ES-I3 (cell line): Measurements from ENCODE around the gene MTA1.

Experiments used
- H3K36me3 ChIP-seq: 2 replicates; pipeline ENCODE4 v1.6.1; 2013; ENCODE audit warnings: mild to moderate bottlenecking, low read length, control low read depth, moderate library complexity; ENCODE audit not compliant: insufficient read depth
- H3K4me1 ChIP-seq: 2 replicates; pipeline ENCODE4 v1.6.1; 2013; ENCODE audit warnings: mild to moderate bottlenecking, control low read depth, low read length; ENCODE audit not compliant: insufficient read depth
- H3K9ac ChIP-seq: 2 replicates; pipeline ENCODE4 v1.6.1; 2013; ENCODE audit warnings: low read depth, mild to moderate bottlenecking, low read length, moderate library complexity
- H3K9me3 ChIP-seq: 2 replicates; pipeline ENCODE4 v1.6.1; 2013; ENCODE audit warnings: mild to moderate bottlenecking, low read length, moderate library complexity; ENCODE audit not compliant: control insufficient read depth, insufficient read depth

MTA1 gene

DNA sequence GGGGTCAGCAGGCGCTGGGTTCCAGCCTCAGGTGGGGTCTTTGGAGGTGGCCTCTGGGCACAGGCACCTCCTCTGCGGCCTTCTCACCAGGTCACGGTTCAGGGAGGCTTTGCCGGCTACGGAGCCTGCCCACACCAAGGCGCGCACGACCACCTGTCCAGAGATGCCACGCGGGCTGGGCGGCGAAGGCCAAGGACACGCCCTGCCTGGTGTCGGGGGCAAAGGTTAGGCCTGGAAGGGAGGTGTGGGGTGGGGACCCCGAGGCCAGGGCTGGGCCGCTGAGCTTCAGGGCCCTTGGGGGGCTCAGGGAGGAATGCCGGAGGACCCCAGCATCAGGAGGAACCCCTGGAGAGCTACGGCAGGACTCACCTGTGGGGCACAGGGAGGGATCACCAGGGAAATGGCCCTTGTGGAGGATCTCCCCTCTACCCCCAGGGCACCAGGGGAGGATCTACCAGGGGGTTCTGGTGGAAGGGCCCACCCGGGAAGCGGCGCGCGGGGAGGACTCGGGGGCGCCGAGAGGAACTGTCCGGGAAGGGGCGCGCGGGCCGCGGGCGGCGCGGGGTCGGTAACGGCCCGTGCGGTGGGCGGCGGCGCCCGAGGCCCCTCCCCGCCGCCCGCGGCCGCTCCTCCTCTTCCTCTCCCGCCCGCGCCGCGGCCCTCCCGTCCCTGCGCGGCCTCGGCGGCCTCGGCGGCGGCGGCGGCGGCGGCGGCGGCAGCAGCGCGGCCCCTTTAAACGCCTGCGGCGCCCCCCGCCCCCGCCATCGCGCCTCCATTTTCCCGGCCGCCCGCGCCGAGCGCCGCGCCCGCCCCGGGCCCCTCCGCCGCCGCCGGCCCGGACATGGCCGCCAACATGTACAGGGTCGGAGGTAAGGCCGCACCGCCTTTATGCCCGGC lies at the start of gene MTA1:
Gene MTA1 (plus strand): TSS at position 633 of the 897 bp plus-strand sequence. CDS start 209 bp downstream, at position 842.
- Histone ChIP-seq H3K9ac (peak within 1 kb of the TSS; percentile 92), H3K9me3 (no peaks in the 10 kb centered on the region), H3K36me3 (no peaks in the 10 kb centered on the region), H3K4me1 (peaks cover 4% of the 10 kb centered on the region; the same call in 1 of the 2 replicates)

DNA sequence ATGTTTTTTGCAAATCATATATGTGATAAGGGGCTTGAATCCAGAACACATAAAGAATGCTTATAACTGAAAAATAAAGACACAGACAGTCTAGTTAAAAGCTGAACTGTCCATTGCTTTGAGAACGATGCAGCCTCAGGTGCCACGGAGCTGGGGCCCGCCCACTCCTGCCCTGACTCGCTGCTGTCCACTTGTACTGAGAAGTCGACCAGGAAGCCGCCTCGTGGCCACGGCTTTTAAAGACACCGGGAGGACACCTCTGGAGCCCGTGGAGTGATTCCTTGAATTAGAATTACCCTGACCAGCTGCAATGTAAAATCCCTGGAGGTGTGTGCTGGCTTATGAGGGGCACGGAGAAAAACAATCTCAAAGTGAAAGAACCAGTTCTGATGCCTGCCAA lies 45.2 kb upstream of the MTA1 start:
- Histone ChIP-seq H3K36me3 (no peaks in the 10 kb centered on the region; the same call in 1 of the 2 replicates), H3K4me1 (no peaks in the 10 kb centered on the region), H3K9me3 (no peaks in the 10 kb centered on the region; the same call in none of the 2 replicates), H3K9ac (no peak overlapping the region)

DNA sequence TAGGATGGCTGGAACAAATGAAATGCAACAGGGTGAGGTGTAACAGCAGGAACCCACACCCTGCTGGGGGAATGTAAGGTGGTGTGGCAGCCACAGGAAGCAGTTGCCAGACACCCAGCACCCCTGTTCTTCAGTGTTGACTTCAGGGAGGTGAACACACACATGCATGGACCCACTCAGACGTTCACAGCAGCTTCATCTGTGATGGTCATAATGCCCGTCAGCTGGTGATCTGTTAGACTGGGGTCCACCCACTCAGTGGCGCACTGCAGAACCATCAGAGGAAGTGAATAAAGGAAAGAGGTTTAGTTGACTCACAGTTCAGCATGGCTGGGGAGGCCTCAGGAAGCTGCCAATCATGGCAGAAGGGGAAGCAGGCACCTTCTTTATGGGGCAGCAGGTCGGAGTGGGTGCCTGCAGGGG lies 44.0 kb upstream of the MTA1 start:
- H3K9me3 ChIP-seq: no peaks in the 10 kb centered on the region; the same call in none of the 2 replicates
- H3K9ac ChIP-seq: no peak overlapping the region
- no peaks in the 10 kb centered on the region for H3K36me3 ChIP-seq
- no peaks in the 10 kb centered on the region for H3K4me1 ChIP-seq

DNA sequence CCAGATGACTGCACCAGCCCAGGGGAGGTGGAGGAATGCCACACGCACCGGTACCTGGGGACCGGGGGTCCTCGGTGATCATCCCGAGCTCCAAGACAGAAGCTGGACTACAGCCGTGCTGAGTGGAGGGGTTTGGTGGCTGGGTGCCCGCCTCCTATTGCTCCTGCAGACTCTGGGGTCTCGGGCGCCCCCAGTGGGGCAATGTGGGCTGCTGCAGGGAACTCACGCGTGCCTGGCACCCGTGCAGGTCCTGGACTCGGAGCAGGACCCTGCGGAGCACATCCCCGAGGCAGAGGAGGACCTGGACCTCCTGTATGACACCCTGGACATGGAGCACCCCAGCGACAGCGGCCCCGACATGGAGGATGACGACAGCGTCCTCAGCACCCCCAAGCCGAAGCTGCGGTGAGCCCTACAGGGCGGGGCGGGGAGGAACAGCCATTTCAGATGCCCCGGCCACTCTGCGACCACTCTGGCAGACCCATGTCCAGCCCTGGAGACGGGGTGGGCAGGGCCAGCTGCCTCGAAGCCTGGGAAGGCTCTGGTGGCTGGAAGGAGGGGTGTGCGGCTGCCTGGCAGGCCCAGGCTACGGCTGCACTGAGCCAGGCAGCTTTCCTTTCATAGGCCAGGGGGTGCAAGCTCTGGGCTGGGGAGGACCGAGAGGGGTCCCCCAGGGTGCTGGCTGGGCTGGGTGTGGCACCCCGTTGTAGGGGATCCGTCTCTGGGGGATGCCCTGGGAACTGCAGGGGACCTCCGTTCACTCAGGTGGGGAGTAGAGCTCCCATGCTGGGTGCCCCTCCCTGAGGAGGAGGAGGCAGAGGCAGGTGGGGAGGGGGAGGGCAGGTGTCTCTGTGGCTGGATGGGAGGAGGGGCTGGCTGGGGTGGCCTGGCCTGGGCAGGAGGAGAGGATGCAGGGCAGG lies 42.8 kb upstream of the MTA1 start:
- H3K4me1 ChIP-seq: no peaks in the 10 kb centered on the region
- H3K9me3 ChIP-seq: no peaks in the 10 kb centered on the region; the same call in none of the 2 replicates
- no peaks in the 10 kb centered on the region; the same call in 1 of the 2 replicates for H3K36me3 ChIP-seq
- no peak overlapping the region for H3K9ac ChIP-seq

DNA sequence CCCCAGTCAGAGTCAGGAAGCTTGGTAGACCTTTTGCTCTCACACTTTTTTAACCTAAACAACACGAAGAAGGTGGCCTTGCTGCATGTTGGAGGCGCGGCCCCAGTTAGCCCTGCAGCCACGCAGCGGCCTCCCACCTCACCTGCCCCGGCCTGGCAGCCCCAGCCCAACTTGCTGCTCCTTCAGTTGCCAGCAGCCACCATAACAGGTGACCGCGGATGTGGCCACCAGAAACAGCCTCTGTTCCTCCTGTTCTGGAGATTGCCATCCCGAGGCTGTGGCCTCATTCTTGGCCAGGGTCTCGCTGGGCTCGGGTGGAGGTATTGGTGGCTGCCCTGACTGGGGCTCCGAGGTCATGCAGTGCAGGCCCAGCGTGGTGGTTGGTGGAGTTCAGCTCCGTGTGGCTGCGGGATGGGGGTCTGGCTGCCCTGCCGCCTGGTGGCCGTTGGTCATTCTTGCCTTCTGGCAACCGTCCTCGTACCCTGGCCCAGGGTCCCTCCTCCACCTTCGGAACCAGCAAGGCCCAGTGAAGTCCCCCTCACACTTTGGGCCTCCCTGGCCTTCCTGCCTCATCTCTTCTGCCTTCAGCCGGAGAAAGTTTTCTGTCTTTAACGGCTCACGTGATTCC lies 42.0 kb upstream of the MTA1 start:
- no peak overlapping the region for H3K9ac ChIP-seq

DNA sequence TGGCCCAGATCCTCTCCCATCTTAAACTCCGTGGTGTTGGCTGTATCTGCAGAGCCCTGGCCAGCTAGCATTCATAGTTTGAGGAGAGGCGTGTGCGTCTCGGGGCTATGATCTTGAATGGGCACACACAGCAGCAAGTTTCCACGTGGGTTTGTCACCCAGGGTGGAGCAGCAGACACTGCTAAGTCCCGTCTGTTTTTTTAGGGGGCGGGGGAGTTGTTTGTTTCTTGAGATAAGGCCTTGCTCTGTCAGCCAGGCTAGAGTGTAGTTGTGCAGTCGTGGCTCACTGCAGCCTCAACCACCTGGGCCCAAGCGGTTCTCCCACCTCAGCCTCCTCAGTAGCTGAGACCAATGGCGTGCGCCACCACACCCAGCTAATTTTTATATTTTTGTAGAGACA lies 41.4 kb upstream of the MTA1 start:
- H3K9ac ChIP-seq: no peak overlapping the region
- H3K36me3 ChIP-seq: no peaks in the 10 kb centered on the region; the same call in 1 of the 2 replicates
- H3K9me3 ChIP-seq: no peaks in the 10 kb centered on the region; the same call in none of the 2 replicates
- H3K4me1 ChIP-seq: no peaks in the 10 kb centered on the region

More for the DNA sequence above, 42.0 kb upstream of the MTA1 start:
- no peaks in the 10 kb centered on the region for H3K4me1 ChIP-seq
- H3K9me3 ChIP-seq: no peaks in the 10 kb centered on the region; the same call in none of the 2 replicates
- H3K36me3 ChIP-seq: no peaks in the 10 kb centered on the region; the same call in 1 of the 2 replicates

DNA sequence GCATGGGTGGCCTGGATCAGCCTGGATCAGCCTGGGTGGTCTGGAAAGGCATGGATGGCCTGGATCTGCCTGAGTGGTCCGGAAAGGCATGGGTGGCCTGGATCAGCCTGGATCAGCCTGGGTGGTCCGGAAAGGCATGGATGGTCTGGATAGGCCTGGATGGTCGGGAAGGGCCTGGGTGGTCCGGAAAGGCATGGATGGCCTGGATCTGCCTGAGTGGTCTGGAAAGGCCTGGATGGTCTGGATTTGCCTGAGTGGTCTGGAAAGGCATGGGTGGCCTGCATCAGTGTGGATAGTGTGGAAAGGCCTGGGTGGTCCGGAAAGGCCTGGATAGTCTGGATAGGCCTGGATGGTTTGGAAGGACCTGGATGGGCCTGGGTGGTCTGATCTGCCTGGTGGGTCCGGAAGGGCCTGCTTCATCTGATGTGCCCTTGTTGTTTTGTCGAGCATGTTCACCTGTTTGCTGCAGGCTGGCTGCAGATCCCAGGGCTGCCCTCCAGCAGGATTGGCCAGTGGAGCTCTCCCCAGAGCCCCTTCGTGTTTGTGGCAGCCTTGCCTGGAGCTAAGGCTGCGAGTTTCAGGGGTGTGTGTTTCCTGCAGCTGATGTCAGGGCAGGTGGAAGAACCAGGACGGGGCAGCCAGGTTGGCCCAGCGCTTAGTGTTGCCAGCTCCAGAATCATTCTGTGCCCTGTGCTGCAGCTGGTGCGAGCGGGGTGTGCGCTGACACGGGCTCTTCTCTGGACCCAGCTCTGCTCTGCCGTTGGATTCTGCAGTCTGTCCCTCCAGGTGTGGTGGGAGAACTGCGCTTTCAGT lies 40.5 kb upstream of the MTA1 start:
- no peaks in the 10 kb centered on the region; the same call in 1 of the 2 replicates for H3K9me3 ChIP-seq
- H3K36me3 ChIP-seq: no peaks in the 10 kb centered on the region; the same call in 1 of the 2 replicates
- H3K9ac ChIP-seq: no peak overlapping the region
- H3K4me1 ChIP-seq: no peaks in the 10 kb centered on the region

DNA sequence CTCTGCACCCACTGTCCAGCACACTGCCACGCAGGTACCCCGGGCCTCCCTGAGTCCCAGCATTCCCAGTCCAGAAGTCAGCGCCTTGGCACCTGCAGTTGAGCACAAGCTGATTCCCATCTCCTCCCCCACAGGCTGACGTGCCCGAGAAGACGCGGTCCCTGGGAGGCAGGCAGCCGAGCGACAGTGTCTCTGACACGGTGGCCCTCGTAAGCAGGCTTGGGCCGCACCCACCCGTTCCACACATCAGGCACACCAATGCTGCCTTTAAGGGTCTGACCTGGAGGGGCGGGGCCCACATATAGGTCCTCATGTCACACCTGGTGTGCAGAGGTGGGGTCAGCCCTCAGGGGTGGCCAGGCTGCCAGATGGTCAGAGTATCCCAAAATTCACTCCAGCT lies 39.7 kb upstream of the MTA1 start:
- Histone ChIP-seq H3K36me3 (no peaks in the 10 kb centered on the region; the same call in 1 of the 2 replicates), H3K9ac (no peak overlapping the region), H3K9me3 (no peaks in the 10 kb centered on the region), H3K4me1 (no peaks in the 10 kb centered on the region)

DNA sequence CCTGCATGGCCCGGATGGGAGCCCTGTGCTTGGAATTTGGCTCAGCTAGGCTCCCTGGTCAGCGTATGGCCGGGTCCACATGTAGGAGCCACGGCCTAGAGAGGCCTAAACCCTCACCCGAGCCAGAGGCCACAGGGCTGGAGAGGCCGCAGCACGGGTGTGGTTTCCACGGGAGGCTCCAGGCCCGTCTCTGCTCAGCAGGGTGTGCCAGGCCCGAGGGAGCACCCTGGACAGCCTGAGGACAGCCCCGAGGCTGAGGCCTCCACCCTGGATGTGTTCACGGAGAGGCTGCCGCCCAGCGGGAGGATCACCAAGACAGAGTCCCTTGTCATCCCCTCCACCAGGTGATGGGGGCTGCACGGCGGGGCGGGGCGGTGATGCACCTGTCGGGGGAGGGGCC lies 38.9 kb upstream of the MTA1 start:
- Histone ChIP-seq H3K9ac (no peak overlapping the region), H3K9me3 (no peaks in the 10 kb centered on the region), H3K4me1 (no peaks in the 10 kb centered on the region), H3K36me3 (no peaks in the 10 kb centered on the region; the same call in 1 of the 2 replicates)

DNA sequence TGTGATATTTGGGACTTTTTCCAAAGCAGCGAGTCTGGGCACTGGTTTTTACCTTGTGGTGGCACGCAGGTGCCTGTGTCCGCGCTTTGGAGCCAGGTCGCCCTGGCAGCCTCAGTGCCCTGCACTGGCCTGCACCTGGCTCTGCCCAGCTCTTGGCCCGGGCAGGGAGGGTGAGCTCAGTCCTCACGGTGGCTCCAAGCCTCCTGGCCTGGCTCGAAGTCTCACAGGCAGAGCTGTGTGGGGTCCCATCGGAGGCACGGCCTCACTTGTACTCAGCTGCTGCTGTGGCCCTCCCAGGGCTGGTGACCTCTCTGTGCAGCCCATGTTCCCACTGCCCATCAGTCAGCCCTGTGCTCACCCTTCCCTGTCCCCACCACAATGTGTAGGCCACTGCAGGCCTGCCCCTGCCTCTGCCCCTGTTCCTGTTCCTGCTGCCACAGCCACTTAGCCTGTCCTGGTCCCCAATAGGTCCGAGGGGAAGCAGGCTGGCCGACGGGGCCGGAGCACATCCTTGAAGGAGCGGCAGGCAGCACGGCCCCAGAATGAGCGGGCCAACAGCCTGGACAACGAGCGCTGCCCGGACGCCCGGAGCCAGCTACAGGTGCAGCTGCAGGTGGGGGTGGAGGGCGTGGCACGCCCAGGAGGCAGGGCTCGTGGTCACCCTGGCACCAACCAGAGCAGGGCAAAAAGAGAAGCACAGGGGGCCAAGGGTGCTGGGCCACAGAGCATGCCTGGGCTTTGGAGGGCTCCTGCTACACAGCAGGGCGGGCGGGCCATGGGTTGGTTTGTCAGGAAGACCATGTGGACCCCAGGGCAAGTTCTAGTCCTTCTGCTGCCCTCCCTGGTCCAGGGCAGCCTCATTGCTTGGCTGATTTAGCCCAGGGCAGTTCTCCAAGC lies 37.9 kb upstream of the MTA1 start:
- H3K9me3 ChIP-seq: no peaks in the 10 kb centered on the region
- no peaks in the 10 kb centered on the region; the same call in 1 of the 2 replicates for H3K36me3 ChIP-seq
- no peak overlapping the region for H3K9ac ChIP-seq
- H3K4me1 ChIP-seq: no peaks in the 10 kb centered on the region

DNA sequence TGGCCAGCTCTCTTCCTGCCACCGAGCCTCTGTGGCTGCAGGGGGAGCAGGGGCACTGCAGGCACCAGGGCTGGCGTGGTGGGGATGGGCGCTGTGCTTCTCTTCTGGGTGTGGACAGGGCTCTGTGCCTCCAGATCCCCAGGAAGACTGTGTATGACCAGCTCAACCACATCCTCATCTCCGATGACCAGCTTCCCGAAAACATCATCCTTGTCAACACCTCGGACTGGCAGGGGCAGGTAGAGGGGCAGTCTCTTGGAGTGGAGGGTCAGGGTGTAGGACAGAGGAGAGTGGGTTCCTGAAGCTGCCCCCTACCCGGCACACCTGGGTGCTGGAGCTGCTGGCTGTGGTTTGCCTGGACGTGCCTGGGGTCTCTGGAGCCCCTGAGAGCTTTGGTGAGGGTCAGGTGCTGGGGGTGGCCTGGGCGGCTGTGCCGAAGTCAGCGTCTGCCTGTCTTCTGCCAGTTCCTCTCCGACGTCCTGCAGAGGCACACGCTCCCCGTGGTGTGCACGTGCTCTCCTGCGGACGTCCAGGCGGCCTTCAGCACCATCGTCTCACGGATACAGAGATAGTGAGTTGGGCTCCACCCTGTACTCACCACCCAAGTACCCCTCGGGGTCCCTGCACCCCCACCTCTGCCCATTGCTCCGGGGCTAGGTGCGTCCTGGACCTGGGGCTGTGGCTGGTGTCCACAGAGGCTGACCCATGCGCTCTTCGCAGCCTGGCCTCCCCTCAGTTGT lies 37.1 kb upstream of the MTA1 start:
- no peaks in the 10 kb centered on the region for H3K9me3 ChIP-seq
- no peaks in the 10 kb centered on the region for H3K4me1 ChIP-seq
- no peaks in the 10 kb centered on the region; the same call in 1 of the 2 replicates for H3K36me3 ChIP-seq
- no peak overlapping the region for H3K9ac ChIP-seq

DNA sequence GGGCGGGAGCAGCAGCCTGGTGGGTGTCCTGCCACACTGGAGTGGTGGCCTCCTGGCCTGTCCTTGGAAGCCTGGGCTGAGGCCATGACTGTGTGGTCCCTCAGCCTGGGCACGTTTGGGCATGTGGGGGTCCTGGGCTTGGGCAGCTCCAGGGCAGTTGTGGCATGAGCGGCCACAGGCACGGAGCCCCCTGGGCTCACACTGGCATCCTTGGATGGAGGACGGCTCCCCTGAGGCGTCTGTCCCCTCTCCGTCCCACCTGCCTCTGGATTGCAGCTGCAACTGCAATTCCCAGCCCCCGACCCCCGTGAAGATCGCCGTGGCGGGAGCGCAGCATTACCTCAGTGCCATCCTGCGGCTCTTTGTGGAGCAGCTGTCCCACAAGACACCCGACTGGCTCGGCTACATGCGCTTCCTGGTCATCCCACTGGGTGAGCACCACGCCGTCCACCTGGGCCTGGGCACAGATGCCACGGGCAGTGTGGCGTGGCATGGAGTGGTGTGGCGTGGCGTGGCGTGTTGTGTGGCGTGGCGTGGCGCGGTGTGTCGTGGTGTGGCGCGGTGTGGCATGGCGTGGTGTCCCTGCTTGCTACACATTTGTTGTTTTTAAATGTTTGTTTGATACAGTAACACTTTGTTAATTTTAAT lies 36.4 kb upstream of the MTA1 start:
- Histone ChIP-seq H3K36me3 (no peaks in the 10 kb centered on the region; the same call in 1 of the 2 replicates), H3K4me1 (no peaks in the 10 kb centered on the region), H3K9me3 (no peaks in the 10 kb centered on the region), H3K9ac (no peak overlapping the region)
